NCI-H1417 treated with DMSO at 0.1 percent for 48 hours (cell line): ENCODE data around the gene TSPYL4.
"Not testable (repeated sequence)": the region's sequence is repeated elsewhere in the genome, so short reads cannot be mapped to it uniquely, and the experiment has no call there.

Experiments used
- DNase-seq: peaks from one replicate; lab custom pipeline; 2025; lab: John Stamatoyannopoulos, UW

The TSPYL4 gene

GRCh38 chr6:116253505-116254296 is at the start of gene TSPYL4:
Gene TSPYL4, minus strand, starts transcription at chr6:116254075. Its CDS starts 67 bp downstream, at chr6:116254008.
- peak; percentile 82 for DNase-seq

GRCh38 chr6:116301104-116301503 is 47.2 kb upstream of the TSPYL4 start:
- DNase-seq: no peak

GRCh38 chr6:116300566-116300965 is 46.7 kb upstream of the TSPYL4 start:
- no peak for DNase-seq

- no peak for DNase-seq
Measured at GRCh38 chr6:116298973-116299372, 45.1 kb upstream of the TSPYL4 start.

- no peak for DNase-seq
Measured at GRCh38 chr6:116298273-116298672, 44.4 kb upstream of the TSPYL4 start.

GRCh38 chr6:116292553-116292952 is 38.7 kb upstream of the TSPYL4 start:
- no peak for DNase-seq

GRCh38 chr6:116291701-116292396 is 38.0 kb upstream of the TSPYL4 start:
- DNase-seq: no peak

- no peak for DNase-seq
Measured at GRCh38 chr6:116290799-116291198, 36.9 kb upstream of the TSPYL4 start.

GRCh38 chr6:116289876-116290275 is 36.0 kb upstream of the TSPYL4 start:
- no peak for DNase-seq

GRCh38 chr6:116287689-116288282 is 33.9 kb upstream of the TSPYL4 start:
- DNase-seq: no peak

- DNase-seq: no peak
Measured at GRCh38 chr6:116286773-116287358, 33.0 kb upstream of the TSPYL4 start.

- not testable (repeated sequence) for DNase-seq
Measured at GRCh38 chr6:116284984-116285383, 31.1 kb upstream of the TSPYL4 start.

GRCh38 chr6:116283191-116283590 is 29.3 kb upstream of the TSPYL4 start:
- no peak for DNase-seq

- DNase-seq: no peak
Measured at GRCh38 chr6:116282698-116283097, 28.8 kb upstream of the TSPYL4 start.

- no peak for DNase-seq
Measured at GRCh38 chr6:116280933-116281316, 27.1 kb upstream of the TSPYL4 start.

GRCh38 chr6:116280161-116280932 is 26.5 kb upstream of the TSPYL4 start:
- no peak for DNase-seq

- DNase-seq: peak; percentile 75
Measured at GRCh38 chr6:116279232-116280160, 25.6 kb upstream of the TSPYL4 start, which contains the start of gene TSPYL1. Gene TSPYL1, minus strand, starts transcription at chr6:116279930. Its CDS starts 100 bp downstream, at chr6:116279830.

- DNase-seq: no peak
Measured at GRCh38 chr6:116278854-116279231, 25.0 kb upstream of the TSPYL4 start.

GRCh38 chr6:116278481-116278829 is 24.6 kb upstream of the TSPYL4 start:
- no peak for DNase-seq

GRCh38 chr6:116277124-116277523 is 23.2 kb upstream of the TSPYL4 start:
- no peak for DNase-seq
